Upper lobe of left lung (tissue), 4 donors: Measurements from ENCODE around the gene TTLL10.

Experiments used
- POLR2AphosphoS5 ChIP-seq, 2 donors: sonication (generic); formaldehyde crosslinking; IDR thresholded peaks; one replicate each; pipeline ENCODE4 v1.5.1; 2017; ENCODE audit warnings: antibody characterized with exemption in 2 of 2
- TF ChIP-seq, protein P1 (sequence below), 6 experiments: fragments of 450-650 bp in 4 of 6; fragments of 200-600 bp in 2 of 6; sonication (generic) in 2 of 6; IDR thresholded peaks; one replicate each; pipeline ENCODE4 v1.5.1; 2016 to 2019; ENCODE audit warnings: antibody characterized with exemption in 6 of 6

DNA sequence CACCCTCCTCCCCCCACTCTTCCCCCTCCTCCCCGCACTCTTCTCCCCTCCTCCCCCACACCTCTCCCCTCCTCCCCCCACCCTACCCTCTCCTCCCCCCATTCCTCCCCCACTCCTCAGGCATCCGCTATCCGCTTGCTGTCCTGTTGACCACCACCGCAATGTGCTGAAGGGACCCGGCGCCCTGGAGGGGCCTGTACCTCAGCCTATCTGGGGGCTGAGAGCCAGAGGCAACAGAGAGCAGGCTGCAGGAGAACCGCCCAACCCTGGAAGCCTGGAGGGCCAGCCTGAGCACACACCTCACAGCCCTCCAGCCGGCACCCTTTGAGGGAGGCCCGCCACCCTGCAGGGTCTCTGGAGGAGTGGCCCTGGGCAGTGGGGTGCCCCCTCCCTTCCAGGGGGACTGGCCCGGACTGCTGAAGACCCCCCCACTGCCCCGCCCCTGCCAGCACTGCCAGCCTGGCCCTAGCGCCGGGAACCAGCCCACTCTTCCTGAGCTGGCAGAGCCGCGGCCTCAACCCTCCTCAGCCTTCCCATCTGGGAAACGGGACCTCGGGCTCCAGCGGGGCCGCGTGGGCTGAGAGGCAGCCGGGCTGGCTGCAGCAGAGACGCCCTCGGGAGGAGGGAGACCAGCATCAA is 71.6 kb downstream of the TTLL10 start:
- TF ChIP-seq, protein P1, sequence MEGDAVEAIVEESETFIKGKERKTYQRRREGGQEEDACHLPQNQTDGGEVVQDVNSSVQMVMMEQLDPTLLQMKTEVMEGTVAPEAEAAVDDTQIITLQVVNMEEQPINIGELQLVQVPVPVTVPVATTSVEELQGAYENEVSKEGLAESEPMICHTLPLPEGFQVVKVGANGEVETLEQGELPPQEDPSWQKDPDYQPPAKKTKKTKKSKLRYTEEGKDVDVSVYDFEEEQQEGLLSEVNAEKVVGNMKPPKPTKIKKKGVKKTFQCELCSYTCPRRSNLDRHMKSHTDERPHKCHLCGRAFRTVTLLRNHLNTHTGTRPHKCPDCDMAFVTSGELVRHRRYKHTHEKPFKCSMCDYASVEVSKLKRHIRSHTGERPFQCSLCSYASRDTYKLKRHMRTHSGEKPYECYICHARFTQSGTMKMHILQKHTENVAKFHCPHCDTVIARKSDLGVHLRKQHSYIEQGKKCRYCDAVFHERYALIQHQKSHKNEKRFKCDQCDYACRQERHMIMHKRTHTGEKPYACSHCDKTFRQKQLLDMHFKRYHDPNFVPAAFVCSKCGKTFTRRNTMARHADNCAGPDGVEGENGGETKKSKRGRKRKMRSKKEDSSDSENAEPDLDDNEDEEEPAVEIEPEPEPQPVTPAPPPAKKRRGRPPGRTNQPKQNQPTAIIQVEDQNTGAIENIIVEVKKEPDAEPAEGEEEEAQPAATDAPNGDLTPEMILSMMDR (IDR thresholded peaks at IDR 0.05) = no peak
- no peak for TF ChIP-seq POLR2AphosphoS5 (IDR thresholded peaks at IDR 0.05)
